Activated naive CD4-positive, alpha-beta T cell treated with anti-CD3 and anti-CD28 coated beads, Interleukin-2, amount 10 ng/mL, durations not matched to agents 5 hours and 36 hours (primary cell): ENCODE data around the gene CD1E. TPM values are rescaled to one million over a fixed set of nuclear protein-coding genes. Genes with fewer than 3 reads are reported as not detected.

Experiments
- total RNA-seq, 2 experiments: library from RNA; stranded (reverse); gene quantifications; one replicate each; pipeline ENCODE4 v1.2.3, GENCODE V29; 2021

The CD1E gene
- total RNA-seq, result not detected

DNA sequence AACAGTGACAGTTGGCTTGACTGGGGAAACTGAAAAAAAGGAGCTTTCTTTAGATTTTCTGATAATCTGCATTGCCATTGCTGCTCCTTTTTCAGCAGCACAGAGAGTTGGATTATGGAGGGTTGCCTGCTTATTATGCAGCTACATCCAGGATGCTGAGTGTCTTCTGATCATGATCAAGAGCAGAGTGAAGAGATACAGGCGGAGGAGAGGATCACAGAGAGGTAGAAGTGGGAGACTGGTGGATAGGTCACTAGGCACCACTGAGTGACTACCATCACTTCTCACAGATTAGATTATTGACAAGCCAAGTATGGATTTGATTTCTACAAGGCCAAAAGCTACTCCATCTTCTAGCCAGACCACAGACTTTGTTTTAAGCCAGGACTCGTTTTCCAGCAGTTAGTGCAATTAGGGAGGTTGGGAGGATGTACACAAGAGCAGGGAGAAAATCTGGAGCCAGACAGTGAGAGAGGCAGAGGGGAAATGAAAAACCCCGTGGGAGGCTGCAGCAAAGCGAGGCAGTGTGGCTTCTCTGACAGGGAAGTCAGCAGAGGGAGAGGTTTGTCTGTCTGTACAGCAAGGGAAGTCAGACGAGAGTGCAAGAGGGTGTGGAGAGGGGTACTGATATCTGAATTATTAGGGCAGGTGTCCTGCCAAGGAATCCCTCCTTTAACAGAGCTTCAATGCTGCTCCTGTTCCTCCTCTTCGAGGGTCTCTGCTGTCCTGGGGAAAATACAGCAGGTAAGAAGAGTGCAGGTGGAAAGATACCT, at the start of gene CD1E:
Gene CD1E, plus strand, starts transcription at position 592 of the 773 bp plus-strand sequence. Its CDS starts 95 bp downstream, at position 687.

DNA sequence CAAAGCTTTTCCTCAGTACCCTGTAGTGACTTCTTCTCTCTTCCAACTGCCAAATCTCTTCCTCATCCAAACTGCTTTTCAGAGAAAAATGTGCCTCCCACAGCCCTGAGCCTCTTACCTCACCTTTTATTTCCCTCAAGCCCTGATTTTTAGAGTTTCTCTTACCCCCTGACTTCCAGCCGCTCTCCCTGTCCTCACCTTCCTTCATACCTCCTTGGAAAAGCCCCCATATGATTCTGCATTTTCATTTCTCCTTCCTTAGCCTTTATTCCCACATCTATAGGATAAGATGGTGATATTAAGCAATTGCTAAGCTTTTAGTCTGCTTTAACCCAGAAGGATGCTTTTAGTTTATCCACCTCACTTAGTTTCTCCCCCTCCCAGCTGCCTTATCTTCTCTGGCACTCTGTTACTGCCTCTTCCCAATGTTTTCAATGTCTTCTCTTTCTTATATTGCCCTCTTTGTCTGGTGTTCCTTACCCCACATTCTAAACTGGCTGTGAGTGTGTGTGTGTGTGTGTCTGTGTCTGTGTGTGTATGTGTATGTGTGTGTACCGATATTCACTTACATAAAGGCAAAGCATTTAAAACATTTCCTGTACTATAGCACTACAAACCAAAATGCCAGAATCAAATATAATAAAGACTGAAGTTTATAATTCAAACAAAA, 22.1 kb upstream of the CD1E start, which contains the start of gene CD1B:
Gene CD1B, minus strand, starts transcription at position 51 of the 670 bp plus-strand sequence. CDS start 108 bp downstream, outside the sequence.

DNA sequence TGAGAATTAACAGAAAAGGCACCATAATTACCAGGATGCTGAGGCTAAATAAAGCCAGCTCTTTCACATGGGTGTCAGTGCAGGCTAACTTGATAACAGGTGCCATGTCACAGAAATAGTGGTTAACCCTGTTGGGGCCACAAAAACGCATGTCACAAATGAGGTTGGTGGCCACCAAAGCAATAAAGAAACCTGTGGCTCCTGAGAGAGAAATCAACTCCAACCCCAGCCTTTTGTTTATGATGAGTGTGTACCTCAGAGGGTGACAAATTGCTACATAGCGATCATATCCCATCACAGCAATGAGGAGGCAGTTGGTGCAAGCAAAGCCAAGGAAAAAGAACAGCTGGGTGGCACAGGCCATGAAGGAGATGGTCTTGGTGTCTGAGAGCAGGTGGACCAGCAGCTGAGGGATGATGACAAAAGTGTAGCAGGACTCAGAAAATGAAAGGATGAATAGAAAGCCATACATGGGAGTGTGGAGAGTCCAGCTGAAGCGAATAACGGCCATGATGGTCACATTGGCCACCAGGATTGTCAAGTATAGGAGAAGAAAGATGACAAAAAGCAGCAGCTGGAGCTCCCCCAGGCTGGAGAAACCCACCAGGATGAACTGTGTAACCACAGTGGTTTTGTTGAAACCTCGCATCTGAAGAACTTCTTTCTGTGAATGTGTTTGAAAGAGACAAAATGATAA, 45.3 kb downstream of the CD1E start, which contains the start of gene OR10T2:
Gene OR10T2, minus strand, starts transcription at position 649 of the 697 bp plus-strand sequence. Its CDS starts 0 bp downstream, at position 649.

Other genes with a start within 250 kb of the CD1E start
- gene CD1D, start 173.0 kb upstream of the CD1E start, total RNA-seq, result not detected
- gene CD1A, start 99.5 kb upstream of the CD1E start, total RNA-seq, result not detected
- gene CD1C, start 64.0 kb upstream of the CD1E start, total RNA-seq, result not detected
- gene CD1B, start 22.4 kb upstream of the CD1E start, total RNA-seq, result not detected
- gene OR10T2, start 45.6 kb downstream of the CD1E start, total RNA-seq, result not detected
- gene OR10K2, start 72.3 kb downstream of the CD1E start, total RNA-seq, result not detected
- gene OR10K1, start 107.9 kb downstream of the CD1E start, total RNA-seq, result not detected
- not detected for gene OR10R2, start 118.3 kb downstream of the CD1E start, total RNA-seq
- gene OR6Y1, start 200.5 kb downstream of the CD1E start, total RNA-seq, result not detected
- not detected for gene OR6P1, start 216.7 kb downstream of the CD1E start, total RNA-seq
- gene OR10X1, start 226.0 kb downstream of the CD1E start, total RNA-seq, result not detected